Central memory CD4-positive, alpha-beta T cell (primary cell): ENCODE measurements around the gene PCOLCE2.

Experiments used
- DNase-seq: peaks from one replicate; pipeline ENCODE4 v3.0.0; 2022

PCOLCE2 gene

DNA sequence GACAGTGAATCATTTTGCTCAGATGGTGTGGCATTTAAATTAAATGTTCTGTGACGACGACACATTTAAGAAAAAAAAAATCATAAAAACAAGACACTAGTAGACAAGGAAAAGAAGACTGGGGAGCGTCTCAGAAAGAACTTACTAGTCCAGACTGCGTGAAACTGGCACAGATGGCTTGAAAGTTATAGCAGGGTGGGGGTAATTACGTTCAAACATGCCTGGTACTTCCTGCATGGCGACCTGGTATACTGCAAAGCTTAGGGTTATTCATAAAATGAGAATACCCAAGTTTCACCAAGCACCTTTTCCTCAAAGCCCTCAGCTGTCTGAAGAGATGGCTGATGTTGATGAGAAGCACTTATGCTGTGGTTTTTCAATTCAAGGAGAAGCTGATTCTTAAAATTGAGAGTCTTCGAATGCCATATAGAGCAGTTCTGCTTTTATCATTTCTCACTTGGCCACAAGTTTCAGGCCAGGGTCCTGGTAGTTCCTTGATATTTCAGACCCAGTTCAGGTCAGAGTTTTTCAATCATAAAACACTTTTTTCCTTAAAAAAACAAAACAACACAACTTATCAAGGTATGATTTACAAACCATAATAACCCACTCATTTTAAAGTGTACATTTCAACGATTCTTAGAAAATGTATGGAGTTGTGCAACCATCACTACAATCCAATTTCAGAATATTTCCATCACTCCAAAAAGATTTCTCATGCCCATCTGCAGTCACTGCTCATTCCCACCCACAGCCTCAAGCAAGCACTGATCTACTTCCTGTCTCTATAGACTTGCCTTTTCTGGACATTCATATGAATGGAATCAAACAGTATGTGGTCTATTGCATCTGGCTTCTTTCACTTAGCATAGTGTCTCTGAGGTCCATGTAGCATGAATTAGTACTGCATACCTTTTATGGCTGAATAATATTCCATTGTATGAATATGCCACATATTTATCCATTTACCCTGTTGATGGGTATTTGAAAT, 24.7 kb downstream of the PCOLCE2 start:
- DNase-seq: no peak

DNA sequence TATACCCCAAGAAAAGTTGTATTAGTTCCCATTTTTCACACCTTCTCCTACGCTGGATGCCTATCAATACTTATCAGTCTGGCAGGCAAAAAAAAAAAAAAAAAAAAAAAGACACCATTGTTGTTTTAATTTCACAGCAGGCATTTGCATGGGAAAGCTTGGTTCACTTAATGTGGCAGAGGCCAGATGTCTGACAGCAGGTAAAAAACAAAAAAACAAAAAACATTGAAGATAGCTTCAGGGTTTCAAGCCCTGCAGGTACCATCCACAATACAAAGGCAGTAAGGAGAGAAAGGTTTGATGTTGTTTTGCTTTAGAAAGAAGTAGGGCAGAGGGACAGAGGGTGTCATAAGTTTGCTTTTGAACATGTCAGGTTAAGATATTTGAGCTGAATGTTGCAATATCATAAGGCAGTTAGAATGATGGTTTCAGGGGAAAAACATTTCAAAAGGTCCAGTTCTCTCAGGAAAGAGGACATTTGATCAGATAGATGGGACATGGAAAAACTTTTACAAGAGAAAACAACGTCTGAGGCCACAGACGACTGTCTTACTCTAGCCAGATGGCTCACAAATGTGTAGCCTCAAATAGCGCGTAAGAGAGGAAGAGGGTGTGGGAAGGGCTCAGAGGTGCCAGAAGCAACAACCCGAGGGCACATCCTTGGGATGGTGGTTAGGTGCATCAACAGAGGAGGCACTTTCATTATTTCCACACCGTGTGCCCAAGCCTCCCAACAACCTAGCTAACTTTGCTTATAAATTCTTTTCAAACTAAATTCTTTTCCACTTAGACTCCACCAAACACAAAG, 25.7 kb downstream of the PCOLCE2 start:
- no peak for DNase-seq

DNA sequence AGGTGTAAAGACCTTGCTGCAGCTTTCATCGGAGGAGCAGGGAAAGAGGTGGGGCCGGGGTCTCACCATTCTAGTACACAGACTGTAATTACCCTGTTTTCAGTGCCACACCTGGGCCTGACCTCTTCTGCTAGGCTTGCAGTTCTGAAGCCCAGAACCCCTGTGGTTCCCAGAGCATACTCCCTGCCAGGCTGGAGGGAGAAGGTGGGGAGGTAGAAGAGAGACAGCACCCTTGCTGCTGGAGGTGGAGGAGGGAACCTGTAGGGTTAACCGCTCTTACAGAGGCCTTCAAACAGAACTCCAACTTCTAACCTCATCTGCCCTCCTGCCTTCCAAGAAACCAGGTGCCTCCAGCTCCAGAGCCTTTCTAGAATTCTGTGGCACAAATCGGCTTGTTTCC, 27.0 kb downstream of the PCOLCE2 start:
- DNase-seq: no peak

DNA sequence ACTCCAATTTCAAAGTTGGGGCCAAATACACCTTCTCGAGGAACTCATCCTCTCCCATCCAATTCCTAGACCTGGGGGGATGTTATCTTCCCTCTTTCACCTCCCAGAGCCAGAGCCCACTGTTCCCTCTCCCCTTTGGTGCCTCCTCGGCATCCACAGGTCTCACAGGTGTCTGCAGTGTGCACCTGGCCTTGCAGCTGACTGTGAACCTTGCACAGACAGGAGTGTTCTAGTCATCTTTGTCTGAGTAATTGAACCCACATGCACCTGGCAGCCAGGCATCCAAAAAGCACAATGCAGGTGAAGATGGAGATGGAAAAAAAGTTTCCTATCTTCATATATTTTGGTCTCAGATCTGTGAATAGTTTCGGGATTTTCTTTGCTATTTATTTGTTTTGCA, 30.8 kb downstream of the PCOLCE2 start:
- no peak for DNase-seq

DNA sequence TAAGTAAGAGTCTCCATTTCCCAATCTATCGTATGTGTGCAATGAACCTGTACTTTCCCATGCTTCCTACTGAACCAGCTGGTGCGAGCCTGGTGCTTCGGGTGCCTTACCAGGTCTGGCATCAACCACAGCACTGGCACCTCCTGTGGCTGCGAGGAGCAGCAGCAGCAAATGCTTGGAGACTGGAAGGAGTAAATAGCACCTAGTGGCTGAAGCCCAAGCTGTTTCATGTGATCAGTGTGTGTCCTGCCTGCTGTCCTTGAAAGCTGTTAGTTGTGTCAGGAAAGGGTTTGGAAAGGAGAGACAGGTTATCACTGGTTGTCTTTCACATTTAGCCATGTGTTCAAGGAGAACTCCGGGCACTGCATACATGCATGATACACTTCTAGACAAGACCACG, 31.8 kb downstream of the PCOLCE2 start:
- no peak for DNase-seq

DNA sequence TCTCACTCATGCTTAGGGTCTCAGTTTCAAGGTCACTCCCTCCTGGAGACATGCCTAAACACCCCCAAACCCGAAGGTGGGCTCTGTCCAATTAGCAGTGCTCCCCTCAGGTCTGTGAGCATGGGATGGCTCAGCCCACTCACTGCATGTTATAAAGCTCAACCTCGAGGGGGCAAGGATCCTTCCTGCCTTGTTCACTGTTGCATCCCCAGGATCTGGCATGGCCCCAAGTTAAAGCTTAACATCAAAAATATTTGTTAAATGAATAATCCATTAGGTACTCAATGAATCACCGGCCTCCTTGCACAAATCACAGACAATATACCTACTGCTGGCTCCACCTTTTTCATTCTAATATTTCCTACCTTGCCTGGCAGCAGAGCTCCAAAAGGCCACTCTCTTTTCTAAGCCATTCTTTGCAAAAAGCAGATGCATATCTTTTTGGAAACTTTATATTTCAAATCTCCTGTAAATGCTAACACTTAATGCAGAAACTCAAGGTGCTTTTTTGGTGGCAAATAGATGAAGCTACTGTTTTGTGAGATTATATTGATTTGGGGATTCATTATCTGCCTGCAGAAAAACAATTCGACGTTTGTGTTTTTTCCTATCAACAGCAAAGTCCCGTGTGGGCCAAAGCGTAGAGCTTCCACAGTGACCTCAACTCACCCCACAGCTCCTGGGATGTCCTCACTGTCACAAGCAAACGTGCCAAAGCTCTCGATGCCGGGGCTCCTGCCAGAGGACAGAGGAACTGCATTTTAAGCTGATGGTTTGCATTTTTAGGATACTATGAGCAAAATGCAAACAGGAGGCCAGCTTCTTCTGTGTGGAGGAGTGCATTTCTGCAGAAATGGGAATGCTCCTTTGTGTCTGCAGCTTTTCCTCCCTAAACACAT, 35.4 kb downstream of the PCOLCE2 start:
- no peak for DNase-seq

DNA sequence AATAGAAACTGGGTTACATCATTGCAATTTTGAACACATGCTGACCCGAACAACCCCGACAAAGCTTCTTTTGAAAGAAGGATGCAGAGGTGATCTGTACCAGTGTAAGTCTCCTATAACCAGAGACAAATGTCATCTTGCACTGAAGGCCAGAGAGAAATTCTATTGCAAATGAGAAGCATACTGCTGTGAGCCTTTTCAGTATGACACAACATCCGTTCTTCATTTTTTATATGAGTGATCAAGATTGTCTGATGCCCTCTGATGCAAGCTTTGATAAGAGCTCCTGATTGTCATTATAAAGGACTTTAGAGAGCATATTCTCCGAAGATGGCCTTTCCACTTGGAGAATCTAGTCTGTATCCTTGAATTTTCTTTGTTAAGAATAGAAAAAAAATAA, 36.9 kb downstream of the PCOLCE2 start:
- DNase-seq: no peak

DNA sequence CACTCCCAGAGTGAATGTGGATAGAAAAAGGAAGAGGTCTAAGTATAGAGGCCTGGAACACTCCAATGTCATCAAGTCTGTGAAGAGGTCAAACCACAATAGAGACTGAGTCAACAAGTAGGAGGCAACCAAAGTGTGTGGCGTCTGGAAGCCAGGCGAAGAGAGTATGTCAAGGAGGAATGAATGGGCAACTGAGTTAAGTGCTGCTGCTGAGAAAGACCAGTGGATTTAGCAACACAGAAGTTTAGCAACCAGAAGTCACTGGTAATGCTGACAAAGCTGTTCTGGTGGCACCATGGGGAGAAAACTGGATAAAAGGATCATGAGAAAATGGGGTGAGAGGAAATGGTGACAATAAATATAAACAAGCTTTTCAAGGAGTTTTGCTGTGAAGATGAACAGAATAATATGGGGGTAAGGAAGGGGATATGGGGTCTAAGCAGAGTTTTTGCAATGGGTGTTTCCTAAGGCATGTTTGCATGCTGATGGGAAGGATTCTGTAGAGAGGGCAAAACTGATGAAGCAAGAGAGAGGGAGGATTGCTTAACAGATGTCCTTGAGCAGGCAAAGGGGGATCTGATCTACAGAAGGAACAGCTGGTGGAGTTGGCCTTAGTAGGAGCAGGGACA, 38.4 kb downstream of the PCOLCE2 start:
- no peak for DNase-seq

DNA sequence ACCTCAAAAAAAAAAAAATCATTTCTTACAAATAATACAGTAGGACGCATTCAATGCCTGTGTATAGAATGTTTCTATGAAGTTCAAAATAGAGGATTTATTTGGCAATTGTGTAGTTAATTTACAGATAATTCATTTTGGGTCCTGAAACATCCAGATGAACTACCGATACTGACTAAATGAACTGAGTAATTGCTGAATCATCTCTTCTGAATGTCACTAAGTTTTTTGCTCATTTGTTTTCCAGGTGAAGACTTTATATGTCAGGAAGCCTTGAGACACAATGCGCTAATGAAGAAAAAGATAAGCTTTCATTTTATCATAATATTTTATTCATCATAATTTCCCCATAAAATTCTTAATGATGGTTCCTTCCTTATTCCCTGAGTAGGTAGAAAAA, 39.7 kb downstream of the PCOLCE2 start:
- DNase-seq: no peak

DNA sequence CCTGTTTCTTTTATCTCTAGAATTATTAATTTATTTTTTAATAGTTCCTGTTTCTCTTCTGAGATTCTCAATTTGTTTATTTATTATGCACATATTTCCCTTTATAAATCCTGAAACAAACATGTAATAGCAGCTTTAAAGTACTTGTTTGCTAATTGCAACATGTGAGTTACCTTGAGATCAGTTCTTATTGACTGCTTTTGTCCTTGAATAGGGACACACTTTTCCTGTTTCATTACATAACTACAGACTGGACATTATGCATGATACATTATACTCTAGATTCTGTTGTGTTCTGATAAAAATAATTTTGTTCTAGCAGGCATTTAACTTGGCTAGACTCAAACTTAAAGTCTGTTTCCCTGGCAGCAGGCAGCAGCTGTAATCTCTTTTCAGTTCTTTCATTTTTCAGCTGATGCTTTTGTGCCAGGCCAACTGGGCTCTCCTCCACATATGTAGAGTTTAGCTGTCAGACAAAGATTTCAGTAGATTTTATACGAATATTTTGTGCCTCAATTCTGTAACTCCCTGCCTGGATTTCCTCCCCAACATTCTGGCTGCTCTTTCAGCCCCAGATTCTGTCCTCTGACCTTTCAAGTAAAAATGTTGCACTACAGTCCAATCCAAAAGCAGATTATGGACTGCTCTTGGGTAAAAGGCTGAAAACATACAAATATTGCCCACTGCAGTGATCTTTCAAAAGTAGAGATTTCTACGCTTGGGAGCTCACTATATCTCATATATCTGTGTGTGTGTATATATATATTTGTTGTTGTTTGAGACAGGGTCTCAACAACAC, 41.9 kb downstream of the PCOLCE2 start:
- no peak for DNase-seq

DNA sequence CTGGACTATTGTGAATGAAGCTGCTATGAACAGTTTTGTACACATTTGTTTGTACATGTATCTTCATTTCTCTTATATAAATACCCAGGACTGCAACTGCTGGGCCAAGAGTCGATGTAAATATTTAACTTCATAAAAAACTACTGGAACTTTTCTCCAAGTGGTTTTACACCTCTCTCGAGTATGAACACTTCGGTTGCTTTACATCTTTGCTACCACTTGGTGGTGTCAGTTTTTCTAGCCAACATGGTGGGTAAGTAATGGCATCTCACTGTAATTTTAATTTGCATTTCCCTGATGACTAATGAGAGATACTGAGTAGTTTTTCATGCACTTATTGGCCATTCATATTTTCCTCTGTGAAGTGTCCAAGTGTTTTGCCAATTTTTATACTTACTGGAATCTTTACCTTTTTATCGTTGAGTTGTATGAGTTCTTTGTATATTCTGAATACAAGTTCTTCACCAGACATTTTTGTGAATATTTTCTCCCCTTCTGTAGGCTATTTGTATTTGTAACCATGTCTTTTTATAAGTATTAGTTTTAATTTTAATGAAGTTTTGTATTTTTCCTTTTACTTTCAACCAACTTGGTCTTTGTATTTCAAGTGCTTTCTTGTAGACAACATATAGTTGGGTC, 44.4 kb downstream of the PCOLCE2 start:
- no peak for DNase-seq

DNA sequence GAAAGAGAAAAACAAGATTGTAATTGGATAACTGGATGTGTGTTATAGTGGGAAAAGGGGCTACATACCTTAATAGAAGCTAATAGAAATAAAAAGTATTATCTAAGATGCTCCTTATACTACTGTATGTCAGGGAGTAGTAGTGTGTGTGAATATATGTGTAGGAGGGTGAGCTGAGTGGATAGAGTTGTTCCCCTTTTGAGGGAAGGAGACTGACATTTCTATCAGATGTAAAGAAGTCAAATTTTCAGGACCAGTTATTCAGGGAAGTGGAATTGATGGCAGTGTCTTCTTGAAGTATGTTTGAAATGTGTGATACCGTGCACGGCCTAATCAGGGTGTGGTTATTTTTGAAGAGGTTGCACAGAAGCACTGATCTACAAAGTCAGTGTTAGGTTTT, 49.1 kb downstream of the PCOLCE2 start:
- no peak for DNase-seq

DNA sequence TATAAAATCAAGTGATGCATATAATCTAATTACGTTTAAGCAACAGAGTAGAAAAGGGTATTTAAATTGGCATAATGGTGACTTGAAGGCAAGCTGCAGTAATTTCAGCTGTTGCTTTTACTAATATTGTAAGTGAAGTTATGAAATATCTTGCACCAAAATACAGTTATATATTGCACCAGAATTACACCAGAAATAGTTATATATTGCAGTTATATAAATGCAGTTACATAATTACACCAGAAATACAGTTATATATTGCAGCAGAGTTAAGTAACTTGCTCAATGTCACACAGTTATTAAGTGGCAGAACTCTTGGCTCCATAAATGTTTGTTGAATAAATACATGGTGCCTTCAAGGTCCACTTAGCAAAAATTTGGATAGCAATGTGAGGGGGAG, 51.4 kb downstream of the PCOLCE2 start:
- no peak for DNase-seq

DNA sequence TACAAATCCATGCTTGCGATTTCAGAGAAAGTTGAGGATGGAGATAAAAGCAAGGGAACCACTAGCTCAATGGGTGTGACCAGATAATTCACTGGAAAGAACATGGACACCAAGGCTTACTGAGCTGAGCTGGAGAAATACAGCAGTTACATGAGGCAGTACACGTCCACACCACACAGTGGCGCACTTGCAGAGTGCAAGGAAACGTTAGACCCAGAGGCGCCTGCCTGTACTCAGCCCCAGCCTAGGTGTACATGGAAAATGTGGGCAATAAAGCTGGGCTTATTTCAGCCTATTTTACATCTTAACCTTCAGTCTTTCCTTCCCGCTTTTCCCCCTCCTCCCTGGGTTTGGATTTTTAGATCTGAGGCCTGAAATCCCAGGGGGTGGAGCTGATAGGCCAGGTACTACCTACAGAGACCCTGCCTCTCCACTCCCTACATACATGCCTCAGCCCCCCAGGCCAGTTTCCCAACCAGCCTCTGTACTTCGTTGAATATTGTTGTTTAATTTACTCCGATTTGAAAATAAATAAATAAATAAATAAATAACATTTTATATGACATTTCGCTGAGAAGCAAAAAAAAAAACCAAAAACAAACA, 60.1 kb downstream of the PCOLCE2 start:
- DNase-seq: peak; percentile 6

DNA sequence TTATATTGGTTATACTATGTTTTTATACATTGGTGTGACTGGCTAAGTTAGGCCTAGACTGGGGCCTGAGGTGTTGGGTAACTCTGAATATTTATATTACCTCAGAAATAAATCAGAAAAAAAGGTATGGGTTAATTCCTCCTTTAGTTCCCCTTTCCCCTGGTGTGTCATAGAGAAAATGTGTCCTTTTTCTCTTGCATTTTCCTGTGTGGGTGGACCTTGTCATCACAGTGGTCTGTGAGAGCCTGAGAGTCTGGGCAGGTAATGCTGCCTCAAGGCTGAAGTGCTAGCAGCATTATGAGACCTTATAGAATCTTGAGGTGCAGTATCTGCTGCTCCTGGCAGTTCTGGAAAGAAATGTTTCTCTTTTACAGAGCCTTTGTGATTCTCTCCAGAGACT, 69.7 kb downstream of the PCOLCE2 start:
- DNase-seq: no peak

DNA sequence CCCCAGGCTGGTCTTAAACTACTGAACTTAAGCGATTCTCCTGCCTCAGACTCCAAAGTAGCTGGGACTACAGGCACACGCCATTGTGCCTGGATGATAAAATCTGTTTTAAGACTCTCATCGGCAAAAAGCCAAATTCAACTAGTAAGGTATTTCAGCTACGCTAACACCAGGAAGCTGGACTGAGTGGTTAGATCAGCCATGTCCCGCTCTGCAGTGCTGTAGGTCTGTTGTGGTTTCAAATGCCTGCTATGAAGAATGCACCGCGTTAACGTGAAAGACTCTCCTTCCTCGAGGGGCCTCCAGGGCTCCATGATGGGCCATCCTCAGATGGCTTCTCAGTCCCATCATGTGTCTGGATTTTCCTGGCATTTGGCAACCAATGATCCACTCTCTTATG, 70.2 kb downstream of the PCOLCE2 start:
- no peak for DNase-seq

DNA sequence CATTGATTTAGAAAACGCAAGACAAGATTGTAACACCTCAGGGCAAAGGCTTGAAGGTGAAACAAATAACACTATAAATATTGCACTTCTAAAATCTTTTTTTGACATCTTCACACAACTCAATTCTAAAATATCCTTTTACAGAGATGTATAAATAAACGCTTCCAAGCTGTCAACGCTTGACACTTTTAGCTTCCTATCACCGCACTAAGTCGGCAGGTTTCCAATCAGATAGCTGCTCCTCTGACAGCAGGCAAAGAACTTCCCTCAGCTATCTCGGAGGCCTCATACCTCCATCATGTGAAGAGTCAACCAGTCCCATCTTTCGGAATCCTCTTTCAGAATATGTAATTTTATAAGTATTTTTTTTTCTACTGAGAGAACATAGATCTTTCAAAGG, 71.0 kb downstream of the PCOLCE2 start:
- DNase-seq: no peak

DNA sequence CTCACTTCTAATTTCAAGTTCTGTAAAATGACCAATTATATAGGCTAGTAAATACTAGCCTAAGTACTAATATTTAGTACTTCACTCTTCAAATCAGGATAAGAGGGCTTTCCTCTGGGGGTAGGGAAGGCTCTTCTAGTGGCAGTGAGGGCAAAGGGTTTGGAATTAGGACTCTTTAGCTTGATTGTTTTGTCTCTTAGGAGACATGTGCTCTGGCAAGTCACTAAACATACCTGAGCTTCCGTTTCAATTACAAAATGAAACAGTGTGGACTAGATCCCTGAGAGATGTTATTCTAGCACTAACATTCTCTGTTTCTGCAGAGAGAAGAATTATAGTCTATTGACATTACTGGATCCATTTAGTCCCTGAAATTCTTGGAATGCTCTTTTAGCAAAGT, 71.5 kb downstream of the PCOLCE2 start:
- no peak for DNase-seq

DNA sequence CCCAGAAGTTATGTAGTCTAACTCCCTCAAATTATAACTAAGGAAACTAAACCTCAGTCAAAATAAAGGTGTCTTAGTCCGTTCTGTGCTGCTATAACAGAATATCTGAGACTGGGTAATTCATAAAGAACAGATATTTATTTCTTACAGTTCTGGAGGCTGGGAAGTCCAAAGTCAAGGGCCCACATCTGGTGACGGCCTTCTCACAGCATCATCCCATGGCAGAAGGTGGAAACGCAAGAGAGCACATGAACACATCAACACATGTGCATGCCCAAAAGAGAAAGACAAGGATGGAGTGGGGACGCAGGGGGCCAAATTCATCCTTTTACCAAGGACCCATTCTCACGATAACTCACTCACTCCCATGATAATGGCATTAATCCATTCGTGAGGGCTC, 73.1 kb downstream of the PCOLCE2 start:
- DNase-seq: no peak

DNA sequence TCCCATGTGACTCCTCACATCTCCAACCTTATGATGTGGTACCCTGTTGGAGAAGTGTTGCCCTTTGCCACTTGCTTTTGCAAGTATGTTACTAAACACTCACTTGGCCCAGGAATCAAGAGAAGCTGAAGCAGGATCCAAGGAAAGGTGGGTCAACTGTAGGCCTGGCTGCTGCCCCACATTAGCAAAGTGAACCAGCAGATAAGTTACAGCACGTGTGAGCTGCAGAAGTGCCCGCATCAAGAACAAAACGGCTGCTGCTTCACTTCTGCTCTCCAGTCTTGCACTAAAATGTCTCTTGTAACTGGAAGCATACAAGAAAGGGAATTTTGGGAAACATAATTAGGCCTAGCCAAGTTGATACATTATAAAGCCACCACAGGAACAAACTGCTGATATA, 79.6 kb downstream of the PCOLCE2 start:
- no peak for DNase-seq
